HEK293 (cell line): Measurements from ENCODE around the gene ELAVL3.

Experiments
- TRIM28 ChIP-seq: IDR thresholded peaks from 2 replicates; pipeline ENCODE4 v1.6.1; 2011; ENCODE audit warnings: low read length, control low read depth, borderline replicate concordance
- TF ChIP-seq, protein P1 (sequence below): fragments of 450-650 bp; formaldehyde crosslinking; IDR thresholded peaks from 2 replicates; pipeline ENCODE4 v1.5.1; 2016; ENCODE audit warnings: missing biosample characterization, missing genetic modification characterization

GRCh38 chr19:11513946-11514345 lies 33.1 kb upstream of the ELAVL3 start:
- TF ChIP-seq, protein P1, sequence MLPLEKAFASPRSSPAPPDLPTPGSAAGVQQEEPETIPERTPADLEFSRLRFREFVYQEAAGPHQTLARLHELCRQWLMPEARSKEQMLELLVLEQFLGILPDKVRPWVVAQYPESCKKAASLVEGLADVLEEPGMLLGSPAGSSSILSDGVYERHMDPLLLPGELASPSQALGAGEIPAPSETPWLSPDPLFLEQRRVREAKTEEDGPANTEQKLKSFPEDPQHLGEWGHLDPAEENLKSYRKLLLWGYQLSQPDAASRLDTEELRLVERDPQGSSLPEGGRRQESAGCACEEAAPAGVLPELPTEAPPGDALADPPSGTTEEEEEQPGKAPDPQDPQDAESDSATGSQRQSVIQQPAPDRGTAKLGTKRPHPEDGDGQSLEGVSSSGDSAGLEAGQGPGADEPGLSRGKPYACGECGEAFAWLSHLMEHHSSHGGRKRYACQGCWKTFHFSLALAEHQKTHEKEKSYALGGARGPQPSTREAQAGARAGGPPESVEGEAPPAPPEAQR = no peak
- TF ChIP-seq TRIM28 = no peak
